ENCODE results near the gene STXBP3. TPM values are rescaled to one million over a fixed set of nuclear protein-coding genes. Genes with fewer than 3 reads are reported as not detected.

The STXBP3 gene
- total and polyA plus RNA-seq, 9 of the 15 experiments (the other 6 are each of a cell fraction or from before 2014, with no cell fraction given): 32.5 to 52.5 (median 39.2) TPM

GRCh38 chr1:108848806-108849205 lies 102.3 kb downstream of the STXBP3 start:
- no TSS peak for BruUV-seq (replicated peaks)
- no peak for FAIRE-seq

More at GRCh38 chr1:108848806-108849205, 102.3 kb downstream of the STXBP3 start:
- H3K27me3 ChIP-seq (ENCODE audit: control insufficient read depth in 2 of 2, insufficient read depth in 2 of 2, low read length in 2 of 2): peaks cover 20 to 22% of the 10 kb centered on the region in 2 experiments; a peak in 3 of 5 replicates
- CTCF ChIA-PET (ENCODE audit: low intra/inter-chr PET ratio): no interaction called here
- no peak for DNase-seq (ENCODE audit: extremely low read depth in 1 of 4, low spot score in 3 of 4)
- POLR2A ChIA-PET: no interaction called here
- no peak overlapping the region for H3K9ac ChIP-seq (ENCODE audit: insufficient read depth in 1 of 2, low read depth in 2 of 2, low read length in 2 of 2)
- H3K36me3 ChIP-seq (ENCODE audit: control insufficient read depth, insufficient read depth, low read length): no peaks in the 10 kb centered on the region
- H4K20me1 ChIP-seq (replicated peaks; ENCODE audit: control insufficient read depth, insufficient read depth, low read length): no peaks in the 10 kb centered on the region
- H3K79me2 ChIP-seq (ENCODE audit: control insufficient read depth, insufficient read depth, low read length): no peaks in the 10 kb centered on the region
- intact Hi-C loops (cut with micrococcal nuclease): no loop called here
- H3K4me1 ChIP-seq (replicated peaks in 1 of 2; ENCODE audit: control insufficient read depth in 2 of 2, insufficient read depth in 2 of 2, low read length in 2 of 2): no peaks in the 10 kb centered on the region
- no peak overlapping the region for H3K27ac ChIP-seq (ENCODE audit: extremely low read depth, low read depth, low read length)
- no peak overlapping the region for H3K4me2 ChIP-seq (ENCODE audit: insufficient read depth, low read length)
- ATAC-seq: no peak
- H3K9me3 ChIP-seq (replicated peaks; ENCODE audit: control insufficient read depth, insufficient read depth, low read depth, low read length): no peaks in the 10 kb centered on the region
- TF ChIP-seq HBP1 (CRISPR knock-in tag; IDR thresholded peaks at IDR 0.05) (no peak), ERF (CRISPR knock-in tag; IDR thresholded peaks at IDR 0.05) (no peak), POLR3A (IDR thresholded peaks at IDR 0.05; ENCODE audit: borderline replicate concordance, extremely low read depth, insufficient read depth, insufficient read length) (no peak), POLR2A (conservative IDR thresholded peaks at IDR 0.05) (no peak), MAFK (IDR thresholded peaks at IDR 0.05; ENCODE audit: low read length) (no peak), HOXB6 (CRISPR knock-in tag; IDR thresholded peaks at IDR 0.05; ENCODE audit: borderline replicate concordance) (no peak), CBX1 (IDR thresholded peaks at IDR 0.05; ENCODE audit: low read depth) (no peak), ZNF76 (CRISPR knock-in tag; IDR thresholded peaks at IDR 0.05; ENCODE audit: borderline replicate concordance) (no peak), ZNF511 (CRISPR knock-in tag; IDR thresholded peaks at IDR 0.05) (no peak), IRF2 (CRISPR knock-in tag; IDR thresholded peaks at IDR 0.05) (no peak), USF2 (CRISPR knock-in tag; IDR thresholded peaks at IDR 0.05) (no peak), TCF7 (IDR thresholded peaks at IDR 0.05; ENCODE audit: borderline replicate concordance) (no peak), DPF2 (IDR thresholded peaks at IDR 0.05) (no peak), MEIS2 (IDR thresholded peaks at IDR 0.05; ENCODE audit: partially characterized antibody) (no peak), ZNF140 (CRISPR knock-in tag; IDR thresholded peaks at IDR 0.05) (no peak), SRSF3 (IDR thresholded peaks at IDR 0.05; ENCODE audit: insufficient read depth, low read length) (no peak), NR2C1 (IDR thresholded peaks at IDR 0.05) (no peak), NR2C1 (tag; IDR thresholded peaks at IDR 0.05) (no peak), RFX7 (CRISPR knock-in tag; IDR thresholded peaks at IDR 0.05) (no peak)
- no peaks in the 10 kb centered on the region for H3K9me1 ChIP-seq (ENCODE audit: control insufficient read depth, insufficient read depth, low read length)
- no peak overlapping the region for H2AFZ ChIP-seq (ENCODE audit: low read depth, low read length)
- in situ Hi-C loops (cut with MboI): no loop called here
- no peak overlapping the region for H3K4me3 ChIP-seq
